ENCODE results near the gene NARF. TPM values are rescaled to one million over a fixed set of nuclear protein-coding genes. Genes with fewer than 3 reads are reported as not detected.
"Not testable (repeated sequence)": the region's sequence is repeated elsewhere in the genome, so short reads cannot be mapped to it uniquely, and the experiment has no call there.

NARF gene
- polyA plus RNA-seq, 1 experiment, result 76.1 TPM

DNA sequence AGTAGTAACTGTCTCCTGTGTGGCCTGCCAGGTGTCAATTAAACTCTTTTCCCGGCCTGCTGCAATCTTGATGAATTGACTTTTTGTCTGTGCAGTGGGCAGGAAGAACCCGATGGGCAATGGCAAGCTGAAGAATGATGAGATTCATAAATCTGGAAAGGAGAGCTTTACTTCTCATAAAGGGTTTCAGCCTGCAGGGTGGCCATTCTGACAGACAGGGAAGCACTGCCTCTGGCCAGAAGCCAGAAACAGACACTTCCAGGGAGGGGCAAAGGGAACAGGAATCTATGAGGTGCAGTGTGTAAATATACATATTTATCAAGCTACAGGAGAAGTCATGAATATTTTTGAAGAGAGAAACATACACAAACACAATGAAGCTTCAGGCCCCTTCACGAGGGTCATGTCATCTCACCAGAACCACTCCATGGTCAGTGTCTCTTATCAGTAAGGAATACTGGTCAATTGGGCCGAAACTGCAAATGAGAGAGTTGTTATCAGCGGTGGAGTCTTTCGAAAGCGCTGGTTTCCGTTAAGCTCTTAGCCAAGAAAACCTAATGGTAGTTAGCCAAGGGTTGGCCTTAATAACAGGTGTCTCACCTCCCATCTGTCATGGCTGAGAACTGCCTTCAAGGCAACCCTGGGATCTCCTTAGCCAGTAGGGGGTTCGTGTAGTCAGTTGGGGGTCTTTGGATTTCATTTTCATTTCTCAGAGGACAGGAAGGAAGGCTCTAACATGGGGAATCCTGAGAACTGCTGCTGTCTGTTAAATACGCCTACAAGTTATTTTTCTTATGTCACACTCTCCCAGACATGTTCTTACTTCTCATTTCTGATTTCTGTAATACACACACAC is 1.2 kb upstream of the NARF start:
- H3K4me3 ChIP-seq (ENCODE audit: low read depth, low read length), result peak overlapping the region; percentile 82
- no peaks in the 10 kb centered on the region for H3K27me3 ChIP-seq (ENCODE audit: control insufficient read depth, insufficient read depth, low read length)
- peak overlapping the region; percentile 61 for H3K27ac ChIP-seq (ENCODE audit: low read depth, low read length)
- H3K9me3 ChIP-seq (ENCODE audit: control insufficient read depth, insufficient read depth, low read length), result peaks cover 8% of the 10 kb centered on the region; the same call in 1 of the 2 replicates
- TF ChIP-seq, protein P1, sequence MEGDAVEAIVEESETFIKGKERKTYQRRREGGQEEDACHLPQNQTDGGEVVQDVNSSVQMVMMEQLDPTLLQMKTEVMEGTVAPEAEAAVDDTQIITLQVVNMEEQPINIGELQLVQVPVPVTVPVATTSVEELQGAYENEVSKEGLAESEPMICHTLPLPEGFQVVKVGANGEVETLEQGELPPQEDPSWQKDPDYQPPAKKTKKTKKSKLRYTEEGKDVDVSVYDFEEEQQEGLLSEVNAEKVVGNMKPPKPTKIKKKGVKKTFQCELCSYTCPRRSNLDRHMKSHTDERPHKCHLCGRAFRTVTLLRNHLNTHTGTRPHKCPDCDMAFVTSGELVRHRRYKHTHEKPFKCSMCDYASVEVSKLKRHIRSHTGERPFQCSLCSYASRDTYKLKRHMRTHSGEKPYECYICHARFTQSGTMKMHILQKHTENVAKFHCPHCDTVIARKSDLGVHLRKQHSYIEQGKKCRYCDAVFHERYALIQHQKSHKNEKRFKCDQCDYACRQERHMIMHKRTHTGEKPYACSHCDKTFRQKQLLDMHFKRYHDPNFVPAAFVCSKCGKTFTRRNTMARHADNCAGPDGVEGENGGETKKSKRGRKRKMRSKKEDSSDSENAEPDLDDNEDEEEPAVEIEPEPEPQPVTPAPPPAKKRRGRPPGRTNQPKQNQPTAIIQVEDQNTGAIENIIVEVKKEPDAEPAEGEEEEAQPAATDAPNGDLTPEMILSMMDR (IDR thresholded peaks at IDR 0.05; ENCODE audit: low read depth, low read length), result no peak
- DNase-seq (ENCODE audit: low read depth, low spot score), result no peak
- ChIA-PET CTCF (interaction anchor here (1.2 kb wide), 1 partner anchor 97 kb away, joined by 4 read pairs; no protein-coding TSS in a partner anchor), POLR2A (no interaction called here)

DNA sequence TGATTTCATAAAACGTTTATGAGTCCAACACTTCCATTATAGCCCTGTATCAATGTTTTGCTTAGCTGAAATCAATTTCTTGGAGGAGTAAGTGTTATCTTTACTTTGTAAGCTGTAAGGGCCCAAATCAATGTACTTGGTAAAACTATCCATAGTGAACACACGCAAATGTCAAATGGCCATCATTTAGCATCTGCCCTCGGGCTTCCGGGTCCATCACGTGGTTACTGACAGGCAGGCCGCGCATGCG is 687 bp upstream of the NARF start:
- ChIA-PET POLR2A (no interaction called here), CTCF (interaction anchor here (1.2 kb wide), 1 partner anchor 97 kb away, joined by 4 read pairs; no protein-coding TSS in a partner anchor)
- no peak for DNase-seq (ENCODE audit: low read depth, low spot score)

DNA sequence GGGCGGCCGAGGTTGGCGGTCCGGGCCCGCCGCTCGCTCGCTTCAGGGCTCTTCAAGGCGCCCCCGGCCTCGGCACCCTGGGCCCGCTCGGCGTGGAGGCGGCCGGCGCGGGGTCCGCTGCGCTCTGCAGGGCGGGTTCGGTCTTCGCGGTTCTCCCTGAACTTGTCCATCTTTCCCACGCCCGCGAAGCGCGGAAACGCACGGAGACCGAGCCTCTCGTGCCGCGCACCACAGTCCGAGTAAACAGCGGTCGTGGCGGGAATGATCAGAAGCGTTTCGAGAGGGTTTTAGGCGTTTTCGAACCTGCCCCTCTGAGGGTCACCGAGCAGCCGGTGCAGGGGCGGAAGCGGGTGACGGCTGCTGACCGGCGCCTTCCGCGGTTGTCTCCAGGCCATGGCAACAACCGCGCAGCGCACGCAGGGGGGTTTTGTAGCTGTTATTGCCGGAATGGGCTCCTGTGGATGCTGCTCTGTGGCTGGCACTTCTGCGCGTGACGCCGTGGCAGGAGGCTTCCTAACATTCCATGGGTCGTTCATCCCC is 414 bp downstream of the NARF start:
- Histone ChIP-seq H3K27ac (ENCODE audit: low read depth, low read length) (peak overlapping the region; percentile 31), H3K27me3 (ENCODE audit: control insufficient read depth, insufficient read depth, low read length) (no peaks in the 10 kb centered on the region), H3K4me3 (ENCODE audit: low read depth, low read length) (peak overlapping the region; percentile 82), H3K9me3 (ENCODE audit: control insufficient read depth, insufficient read depth, low read length) (peaks cover 3% of the 10 kb centered on the region; the same call in 1 of the 2 replicates)
- CTCF ChIA-PET, result no interaction called here
- TF ChIP-seq, protein P1 (IDR thresholded peaks at IDR 0.05; ENCODE audit: low read depth, low read length), result no peak
- no peak for DNase-seq (ENCODE audit: low read depth, low spot score)
- POLR2A ChIA-PET, result no interaction called here

More for the DNA sequence above, 687 bp upstream of the NARF start:
- peak overlapping the region; percentile 95 for H3K27ac ChIP-seq (ENCODE audit: low read depth, low read length)
- H3K4me3 ChIP-seq (ENCODE audit: low read depth, low read length), result peak overlapping the region; percentile 82
- peaks cover 8% of the 10 kb centered on the region; the same call in 1 of the 2 replicates for H3K9me3 ChIP-seq (ENCODE audit: control insufficient read depth, insufficient read depth, low read length)
- TF ChIP-seq, protein P1 (IDR thresholded peaks at IDR 0.05; ENCODE audit: low read depth, low read length), result no peak
- H3K27me3 ChIP-seq (ENCODE audit: control insufficient read depth, insufficient read depth, low read length), result no peaks in the 10 kb centered on the region

DNA sequence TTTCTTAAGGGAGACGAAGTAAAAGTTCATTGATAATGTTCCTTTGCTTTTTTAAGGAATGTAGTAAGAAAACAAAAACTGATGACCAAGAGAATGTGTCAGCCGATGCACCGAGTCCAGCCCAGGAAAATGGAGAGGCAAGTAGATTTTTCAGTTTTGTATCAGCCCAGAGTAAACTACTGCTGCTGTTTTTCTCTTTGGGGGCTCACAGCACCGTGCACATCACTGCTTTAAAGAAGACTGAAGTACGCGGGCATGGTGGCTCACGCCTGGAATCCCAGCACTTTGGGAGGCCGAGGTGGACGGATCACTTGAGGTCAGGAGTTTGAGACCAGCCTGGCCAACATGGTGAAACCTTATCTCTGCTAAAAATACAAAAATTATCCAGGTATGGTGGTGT is 1.4 kb downstream of the NARF start:
- H3K27me3 ChIP-seq (ENCODE audit: control insufficient read depth, insufficient read depth, low read length); CTCF ChIA-PET; H3K4me3 ChIP-seq (ENCODE audit: low read depth, low read length); DNase-seq (ENCODE audit: low read depth, low spot score); H3K27ac ChIP-seq (ENCODE audit: low read depth, low read length); H3K9me3 ChIP-seq (ENCODE audit: control insufficient read depth, insufficient read depth, low read length); POLR2A ChIA-PET: not testable (repeated sequence)

DNA sequence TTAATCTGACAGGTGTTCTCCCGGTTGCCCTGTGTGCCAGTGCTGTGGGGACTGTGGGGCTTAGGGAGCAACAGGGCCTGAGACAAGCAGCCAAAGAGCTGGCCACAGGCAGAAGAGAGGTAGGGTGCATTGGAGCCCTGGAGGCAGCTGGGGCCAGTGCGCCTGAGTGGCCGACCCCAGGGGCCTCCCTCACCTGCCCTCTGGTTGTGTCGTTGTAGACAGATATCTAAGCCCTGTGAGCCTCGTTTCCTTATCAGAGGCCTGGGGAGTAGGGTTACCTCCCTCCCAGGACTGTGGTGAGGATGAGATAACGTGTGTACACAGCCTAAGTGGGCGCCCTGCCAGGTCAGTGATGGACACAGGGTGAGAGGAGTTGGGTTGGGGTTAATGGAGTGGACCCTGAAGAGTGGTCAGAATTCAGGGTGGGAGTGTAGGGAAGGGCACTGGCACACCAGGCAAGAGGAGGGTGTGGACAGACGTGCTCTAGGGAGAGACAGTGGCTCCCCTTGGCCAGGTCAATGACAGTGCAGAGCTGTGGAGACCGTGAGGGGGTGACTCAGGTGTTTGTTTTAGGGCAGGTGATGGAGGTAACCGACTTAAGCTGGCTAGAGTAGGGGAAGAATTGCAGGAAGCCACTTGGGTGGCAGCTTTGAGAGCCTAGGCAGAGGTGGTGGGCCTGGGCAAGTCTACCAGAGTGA is 3.4 kb downstream of the NARF start:
- POLR2A ChIA-PET, result no interaction called here
- CTCF ChIA-PET, result no interaction called here

More for the DNA sequence above, 3.4 kb downstream of the NARF start:
- H3K27me3 ChIP-seq (ENCODE audit: control insufficient read depth, insufficient read depth, low read length), result no peaks in the 10 kb centered on the region
- DNase-seq (ENCODE audit: low read depth, low spot score), result no peak
- no peak overlapping the region for H3K27ac ChIP-seq (ENCODE audit: low read depth, low read length)
- no peaks in the 10 kb centered on the region for H3K9me3 ChIP-seq (ENCODE audit: control insufficient read depth, insufficient read depth, low read length)
- TF ChIP-seq, protein P1 (IDR thresholded peaks at IDR 0.05; ENCODE audit: low read depth, low read length), result no peak
- no peak overlapping the region for H3K4me3 ChIP-seq (ENCODE audit: low read depth, low read length)
